Caco-2 (cell line): Measurements from ENCODE around the gene KIF26B. TPM values are rescaled to one million over a fixed set of nuclear protein-coding genes. Genes with fewer than 3 reads are reported as not detected.

Experiments used
- BruUV-seq: library from RNA; stranded (reverse); fragments of 400-500 nt; replicated peaks from 2 replicates; lab custom pipeline; 2021; lab: Mats Ljungman, UMichigan
- CTCF ChIA-PET: fragments of 300-600 bp; sonication (Branson Sonifier 250); formaldehyde crosslinking; loops from one replicate; lab custom pipeline; 2022; ENCODE audit warnings: antibody characterized with exemption; lab: Charles Lee
- POLR2A ChIA-PET: fragments of 300-600 bp; sonication (Branson Sonifier 250); formaldehyde crosslinking; loops from one replicate; lab custom pipeline; 2022; ENCODE audit warnings: antibody characterized with exemption; lab: Charles Lee
- DNase-seq, 2 experiments: peaks; one replicate each; pipeline versions ENCODE4 v3.0.0 to v3.0.0-alpha.2; 2020 to 2022
- H3K27me3 ChIP-seq: replicated peaks from 2 replicates; pipeline ENCODE4 v1.6.0; 2011; ENCODE audit warnings: low read length; ENCODE audit not compliant: control insufficient read depth, insufficient read depth
- H3K36me3 ChIP-seq: 2 replicates; pipeline ENCODE4 v1.5.1; 2011; ENCODE audit warnings: low read length; ENCODE audit not compliant: control insufficient read depth, insufficient read depth
- H3K4me1 ChIP-seq: fragments of 250-450 bp; sonication (Bioruptor Pico); 2 replicates; pipeline ENCODE4 v1.5.1; 2020; ENCODE audit warnings: mild to moderate bottlenecking
- H3K4me3 ChIP-seq: 2 replicates; pipeline ENCODE4 v1.5.1; 2011; ENCODE audit warnings: low read depth, mild to moderate bottlenecking, control low read depth, low read length
- H3K9me3 ChIP-seq: fragments of 250-450 bp; sonication (Bioruptor Pico); 2 replicates; pipeline ENCODE4 v1.5.1; 2020; ENCODE audit warnings: mild to moderate bottlenecking, moderate library complexity
- H3K27ac Mint-ChIP-seq: one replicate; pipeline ENCODE4 v1.8.0; 2022; ENCODE audit warnings: mixed read lengths; ENCODE audit not compliant: unreplicated experiment
- H3K27me3 Mint-ChIP-seq: one replicate; pipeline ENCODE4 v1.8.0; 2022; ENCODE audit warnings: mixed read lengths; ENCODE audit not compliant: insufficient read depth, unreplicated experiment
- H3K36me3 Mint-ChIP-seq: one replicate; pipeline ENCODE4 v1.8.0; 2022; ENCODE audit warnings: mild to moderate bottlenecking, mixed read lengths; ENCODE audit not compliant: insufficient read depth, unreplicated experiment
- H3K4me1 Mint-ChIP-seq: one replicate; pipeline ENCODE4 v1.8.0; 2022; ENCODE audit warnings: low read depth, mixed read lengths; ENCODE audit not compliant: unreplicated experiment
- H3K4me3 Mint-ChIP-seq: one replicate; pipeline ENCODE4 v1.8.0; 2022; ENCODE audit warnings: mild to moderate bottlenecking, moderate library complexity, mixed read lengths; ENCODE audit not compliant: unreplicated experiment
- H3K9me3 Mint-ChIP-seq: one replicate; pipeline ENCODE4 v1.8.0; 2022; ENCODE audit warnings: mixed read lengths; ENCODE audit not compliant: unreplicated experiment
- intact Hi-C: fragments of 100-400 bp; cut with micrococcal nuclease; formaldehyde crosslinking; loops from one replicate; pipeline ENCODE4 v1.10.0; 2022; ENCODE audit not compliant: unreplicated experiment
- total RNA-seq: library from RNA; stranded (reverse); gene quantifications from 2 replicates; pipeline ENCODE4 v1.2.3, GENCODE V29; 2022
- TF ChIP-seq, protein P1 (sequence below), 2 experiments: fragments of 200-600 bp in 1 of 2; IDR thresholded peaks; 1 replicate in 1 of 2; 2 replicates in 1 of 2; pipeline versions ENCODE4 v1.5.1 to v1.8.0; 2011 to 2022; ENCODE audit warnings: antibody characterized with exemption in 1 of 2, control low read depth in 1 of 2, inconsistent platforms in 1 of 2, low read depth in 1 of 2, low read length in 1 of 2, mild to moderate bottlenecking in 1 of 2, moderate library complexity in 1 of 2; ENCODE audit not compliant: insufficient read depth in 1 of 2, severe bottlenecking in 1 of 2, unreplicated experiment in 1 of 2

Gene KIF26B
- total RNA-seq, 1 experiment from 2014 or later = 4.9 TPM

DNA sequence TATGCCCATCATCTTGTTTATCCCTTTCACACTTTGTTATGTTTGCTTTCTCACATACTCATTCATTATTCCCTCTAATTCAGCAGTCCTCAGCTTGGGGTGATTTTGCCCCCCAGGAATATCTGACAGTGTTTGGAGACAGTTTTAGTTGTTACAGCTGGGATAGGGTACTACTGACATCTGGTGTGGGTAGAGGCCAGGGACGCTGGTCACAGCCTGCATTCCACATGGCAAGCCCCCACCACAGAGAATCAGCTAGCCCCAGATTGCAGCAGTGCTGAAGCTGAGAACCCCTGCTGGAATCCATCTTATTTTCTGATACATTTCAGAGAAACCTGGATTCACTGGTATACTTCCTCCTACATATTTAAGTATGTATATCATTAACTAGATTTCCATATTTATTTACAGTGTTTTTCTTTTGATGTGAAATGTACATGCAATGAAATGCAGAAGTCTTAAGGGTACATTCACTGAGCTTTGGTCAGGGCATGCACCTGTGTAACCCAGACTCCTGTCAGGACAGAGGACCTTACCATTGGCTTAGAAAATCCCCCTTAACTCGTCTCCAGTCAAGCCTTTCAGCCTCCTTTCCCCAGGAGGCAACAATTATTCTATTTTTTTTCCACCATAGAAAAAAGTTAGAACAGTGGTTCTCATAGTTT, 68.3 kb downstream of the KIF26B start:
- H3K4me1 ChIP-seq = no peaks in the 10 kb centered on the region
- H3K27me3 ChIP-seq = no peaks in the 10 kb centered on the region

DNA sequence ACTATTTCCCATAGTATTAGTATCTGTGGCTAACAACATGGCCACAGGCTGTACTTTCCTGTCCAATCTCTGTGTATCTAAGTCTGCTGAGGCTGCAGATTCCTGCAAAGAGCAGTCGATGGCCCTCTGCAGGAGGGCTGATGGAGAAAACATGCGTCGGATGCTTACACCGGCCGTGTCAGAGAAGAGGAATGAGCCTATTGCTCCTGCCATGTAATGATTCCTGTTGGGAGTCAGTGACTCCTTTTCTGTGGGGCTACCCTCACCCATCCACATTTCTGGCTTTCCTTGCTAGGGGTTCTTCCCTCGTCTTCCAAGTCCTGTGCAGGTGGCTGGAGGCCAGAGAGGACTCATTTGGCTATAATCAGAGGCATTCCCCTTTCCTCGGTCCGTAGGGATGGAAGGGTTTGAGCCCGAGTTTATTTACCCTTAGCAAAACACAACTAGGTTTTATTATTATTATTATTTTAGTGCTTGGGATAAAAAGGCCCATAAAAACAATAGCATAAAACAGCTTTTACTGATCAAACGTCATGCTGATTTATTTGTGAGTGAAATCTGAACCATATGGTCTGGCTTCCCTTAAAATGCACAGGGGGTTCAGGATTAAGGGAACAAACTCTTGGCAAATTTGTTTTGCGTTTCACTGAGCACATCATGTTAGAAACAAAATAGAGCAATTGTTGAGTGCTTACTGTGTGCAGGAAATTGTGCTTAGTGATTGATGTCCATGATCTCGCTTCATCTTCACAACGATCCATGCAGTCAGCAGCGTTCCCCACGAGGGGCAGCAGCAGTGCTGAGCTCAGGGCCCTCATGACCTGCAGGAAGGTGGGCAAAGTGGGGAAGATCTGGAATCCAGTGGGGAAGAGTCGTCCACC, 70.8 kb downstream of the KIF26B start:
- Mint-ChIP-seq H3K9me3 (no peaks in the 10 kb centered on the region), H3K4me1 (no peaks in the 10 kb centered on the region), H3K36me3 (no peaks in the 10 kb centered on the region), H3K27me3 (no peaks in the 10 kb centered on the region), H3K27ac (no peak overlapping the region), H3K4me3 (no peak overlapping the region)
- ChIA-PET CTCF (no interaction called here), POLR2A (no interaction called here)
- Histone ChIP-seq H3K9me3 (no peaks in the 10 kb centered on the region), H3K27me3 (no peaks in the 10 kb centered on the region), H3K4me3 (no peak overlapping the region), H3K36me3 (no peaks in the 10 kb centered on the region), H3K4me1 (no peaks in the 10 kb centered on the region)
- intact Hi-C loops = no loop called here
- TF ChIP-seq, protein P1, sequence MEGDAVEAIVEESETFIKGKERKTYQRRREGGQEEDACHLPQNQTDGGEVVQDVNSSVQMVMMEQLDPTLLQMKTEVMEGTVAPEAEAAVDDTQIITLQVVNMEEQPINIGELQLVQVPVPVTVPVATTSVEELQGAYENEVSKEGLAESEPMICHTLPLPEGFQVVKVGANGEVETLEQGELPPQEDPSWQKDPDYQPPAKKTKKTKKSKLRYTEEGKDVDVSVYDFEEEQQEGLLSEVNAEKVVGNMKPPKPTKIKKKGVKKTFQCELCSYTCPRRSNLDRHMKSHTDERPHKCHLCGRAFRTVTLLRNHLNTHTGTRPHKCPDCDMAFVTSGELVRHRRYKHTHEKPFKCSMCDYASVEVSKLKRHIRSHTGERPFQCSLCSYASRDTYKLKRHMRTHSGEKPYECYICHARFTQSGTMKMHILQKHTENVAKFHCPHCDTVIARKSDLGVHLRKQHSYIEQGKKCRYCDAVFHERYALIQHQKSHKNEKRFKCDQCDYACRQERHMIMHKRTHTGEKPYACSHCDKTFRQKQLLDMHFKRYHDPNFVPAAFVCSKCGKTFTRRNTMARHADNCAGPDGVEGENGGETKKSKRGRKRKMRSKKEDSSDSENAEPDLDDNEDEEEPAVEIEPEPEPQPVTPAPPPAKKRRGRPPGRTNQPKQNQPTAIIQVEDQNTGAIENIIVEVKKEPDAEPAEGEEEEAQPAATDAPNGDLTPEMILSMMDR (IDR thresholded peaks at IDR 0.05; ENCODE audit: insufficient read depth in 1 of 2, low read depth in 1 of 2, low read length in 1 of 2, severe bottlenecking in 1 of 2, unreplicated experiment in 1 of 2) = no peak
- no TSS peak for BruUV-seq
- no peak for DNase-seq

More for the DNA sequence above, 68.3 kb downstream of the KIF26B start:
- no peak overlapping the region for H3K4me3 Mint-ChIP-seq
- Histone ChIP-seq H3K36me3 (no peaks in the 10 kb centered on the region), H3K4me3 (no peak overlapping the region), H3K9me3 (no peaks in the 10 kb centered on the region)
- ChIA-PET CTCF (no interaction called here), POLR2A (no interaction called here)
- intact Hi-C loops = no loop called here
- H3K27me3 Mint-ChIP-seq = no peaks in the 10 kb centered on the region
- no peaks in the 10 kb centered on the region for H3K9me3 Mint-ChIP-seq
- H3K36me3 Mint-ChIP-seq = no peaks in the 10 kb centered on the region
- TF ChIP-seq, protein P1 (IDR thresholded peaks at IDR 0.05; ENCODE audit: insufficient read depth in 1 of 2, low read depth in 1 of 2, low read length in 1 of 2, severe bottlenecking in 1 of 2, unreplicated experiment in 1 of 2) = no peak
- no TSS peak for BruUV-seq
- DNase-seq = no peak
- no peaks in the 10 kb centered on the region for H3K4me1 Mint-ChIP-seq
- H3K27ac Mint-ChIP-seq = no peak overlapping the region

DNA sequence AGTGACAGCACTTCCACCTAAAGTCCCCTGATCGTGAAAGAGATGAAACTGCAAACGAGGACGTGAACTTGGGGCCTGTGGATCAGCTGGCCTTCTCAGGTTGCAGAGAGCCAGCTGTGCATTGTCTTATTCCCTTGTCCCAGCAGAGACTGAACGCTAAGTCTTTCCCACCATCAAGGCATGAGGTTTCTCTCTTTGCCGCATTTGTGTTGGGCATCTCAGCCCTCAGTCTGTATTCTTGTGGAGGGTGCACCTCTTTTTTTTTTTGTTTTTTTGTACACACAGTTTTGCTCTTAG, 71.4 kb downstream of the KIF26B start:
- no peaks in the 10 kb centered on the region for H3K9me3 ChIP-seq
- POLR2A ChIA-PET = no interaction called here
- CTCF ChIA-PET = no interaction called here
- BruUV-seq = no TSS peak
- Mint-ChIP-seq H3K27ac (no peak overlapping the region), H3K9me3 (no peaks in the 10 kb centered on the region), H3K36me3 (no peaks in the 10 kb centered on the region), H3K27me3 (no peaks in the 10 kb centered on the region), H3K4me3 (no peak overlapping the region), H3K4me1 (no peaks in the 10 kb centered on the region)
- no peaks in the 10 kb centered on the region for H3K4me1 ChIP-seq
- H3K27me3 ChIP-seq = no peaks in the 10 kb centered on the region
- H3K36me3 ChIP-seq = no peaks in the 10 kb centered on the region
- intact Hi-C loops = no loop called here
- TF ChIP-seq, protein P1 (IDR thresholded peaks at IDR 0.05; ENCODE audit: insufficient read depth in 1 of 2, low read depth in 1 of 2, low read length in 1 of 2, severe bottlenecking in 1 of 2, unreplicated experiment in 1 of 2) = no peak
- no peak for DNase-seq
- no peak overlapping the region for H3K4me3 ChIP-seq
